Stimulated activated CD4-positive, alpha-beta T cell treated with anti-CD3 and anti-CD28 coated beads, Interleukin-2, amount 100 ng/mL, for 4 hours (primary cell): ENCODE results near the gene CTDSPL.

Experiments used
- DNase-seq: peaks from one replicate; pipeline ENCODE4 v3.0.0-alpha.2; 2020; ENCODE audit warnings: low read depth

The CTDSPL gene

DNA sequence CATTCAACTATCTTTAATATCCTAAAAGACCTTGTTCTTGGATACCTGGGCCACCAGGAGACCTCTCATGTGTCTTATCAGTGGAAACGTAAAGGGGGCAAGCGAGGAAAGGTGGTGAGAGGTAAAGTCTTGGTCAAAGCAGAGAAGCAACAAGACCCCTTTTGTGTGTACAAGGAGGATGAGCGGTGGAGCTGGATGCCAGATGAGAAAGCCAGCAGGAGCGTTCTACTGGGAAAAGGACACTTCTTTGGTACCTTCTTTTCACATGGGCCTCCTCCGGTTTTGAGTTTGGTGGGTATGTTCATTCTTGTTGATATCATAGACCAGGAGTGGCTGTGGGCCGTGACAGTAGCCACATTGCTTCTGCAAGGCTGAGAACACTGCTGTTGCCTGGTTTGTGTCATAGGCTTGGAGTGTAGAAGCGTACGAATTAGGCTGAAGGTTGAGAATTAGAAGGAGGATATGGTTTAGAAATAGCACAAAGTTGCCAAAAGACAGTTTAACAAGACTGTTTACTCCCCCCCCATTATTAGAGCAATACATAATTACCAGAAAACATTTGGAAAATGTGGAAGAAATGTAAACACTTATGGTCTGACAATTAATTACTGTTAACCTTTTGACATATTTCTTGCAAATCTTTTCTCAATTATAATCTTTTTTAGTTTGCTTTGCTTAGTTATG is 82.1 kb downstream of the CTDSPL start:
- DNase-seq, result no peak

DNA sequence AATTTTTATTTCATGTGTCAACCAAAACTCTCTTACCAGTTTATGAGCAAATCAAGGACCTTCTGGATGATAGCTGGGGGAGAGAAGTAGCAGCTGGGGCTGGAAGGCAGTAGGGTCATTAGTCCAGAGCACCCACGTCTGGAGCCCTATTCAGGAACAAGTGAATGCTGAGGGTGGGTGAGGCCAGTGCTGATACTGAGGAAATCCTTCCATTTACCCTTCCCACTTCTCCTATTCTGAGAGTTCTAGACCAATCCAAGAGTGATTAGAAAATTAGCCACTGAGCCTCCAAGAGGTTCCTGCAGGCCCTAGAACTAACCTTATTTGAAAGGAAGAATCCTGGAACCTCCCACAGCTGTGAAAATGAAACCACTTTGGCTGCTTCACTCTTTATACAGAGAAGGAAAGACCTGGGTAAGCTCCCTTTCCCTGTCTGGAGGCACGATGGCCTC is 82.7 kb downstream of the CTDSPL start:
- no peak for DNase-seq

DNA sequence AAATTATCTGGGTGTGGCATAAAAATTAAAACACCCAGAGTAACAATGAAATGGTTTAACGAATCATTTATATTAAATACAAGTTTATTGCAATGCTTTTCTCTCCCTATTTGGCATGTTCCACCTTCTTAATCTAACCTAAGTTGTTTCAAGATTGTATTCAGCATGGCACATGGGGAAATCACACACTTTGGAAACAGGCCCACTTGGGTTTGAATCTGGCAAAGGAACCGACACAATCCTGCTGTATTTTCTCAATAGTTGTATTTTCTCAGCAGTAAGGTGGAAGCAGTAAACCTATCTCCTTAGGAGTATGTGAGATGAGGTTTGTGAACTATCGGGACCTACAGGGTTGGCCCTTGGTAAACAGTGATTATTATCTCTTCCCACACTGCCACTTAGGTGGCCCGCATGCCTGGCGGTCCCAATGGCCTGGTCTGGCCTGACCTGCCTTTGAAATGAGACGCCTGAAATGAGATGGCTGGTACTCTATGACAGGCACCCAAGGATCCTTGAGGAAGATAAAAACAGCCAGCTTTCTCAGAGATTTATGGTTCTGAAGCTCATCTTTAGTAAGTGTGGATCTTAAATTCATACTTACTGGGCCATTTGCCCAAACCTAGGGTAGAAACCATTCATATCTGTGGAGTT is 83.6 kb downstream of the CTDSPL start:
- DNase-seq, result no peak

DNA sequence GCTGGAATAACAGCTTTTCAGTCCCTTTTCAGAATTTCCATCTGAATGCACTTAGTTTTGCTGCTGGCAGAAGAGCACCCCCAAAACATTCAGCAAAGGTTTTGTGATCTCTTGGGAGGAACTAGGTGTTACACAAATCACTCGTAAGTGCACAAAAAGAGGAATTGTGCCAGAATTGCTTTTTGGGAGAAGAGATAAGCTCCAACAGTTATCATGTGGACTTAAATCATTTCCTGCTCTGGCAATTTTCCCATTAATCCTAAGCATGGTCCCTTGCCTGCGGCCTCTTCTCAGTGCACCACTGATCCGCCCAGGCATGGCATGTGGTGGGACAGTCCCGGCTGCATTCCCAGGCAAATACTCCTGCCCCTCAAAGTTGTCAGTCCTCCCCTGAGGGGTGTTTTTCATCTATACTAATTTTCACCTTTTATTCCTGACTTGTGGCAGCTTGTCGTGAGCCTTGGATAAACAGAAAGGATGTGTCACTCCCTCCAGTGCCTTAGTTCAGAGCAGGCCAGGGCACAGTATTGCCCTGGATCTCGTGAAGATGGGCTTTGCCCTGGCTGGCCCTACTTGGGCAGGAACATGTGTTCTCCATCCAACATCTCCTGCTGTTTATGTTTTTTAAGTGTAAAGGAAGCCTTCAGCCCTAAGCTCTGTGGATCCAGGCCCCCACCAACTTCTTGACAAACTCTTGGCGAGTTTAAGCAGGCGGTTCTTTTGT is 84.3 kb downstream of the CTDSPL start:
- DNase-seq, result no peak

DNA sequence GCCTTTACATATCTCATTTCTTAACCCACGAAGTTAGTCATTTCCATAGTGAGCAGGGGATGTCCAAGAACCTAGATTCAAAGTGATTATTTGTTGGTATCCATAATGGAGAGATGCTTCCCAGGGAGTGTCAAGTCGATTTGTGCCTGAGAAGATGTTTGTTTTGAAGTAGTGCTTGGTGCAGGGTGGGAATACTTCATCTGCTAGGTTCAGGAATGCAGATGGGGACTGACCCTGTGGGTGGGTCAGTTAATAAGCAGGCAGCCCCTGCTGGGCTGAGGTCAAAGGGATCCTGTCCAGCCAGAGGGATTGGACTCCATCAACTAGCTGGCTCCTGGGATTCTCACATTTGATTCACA is 84.8 kb downstream of the CTDSPL start:
- no peak for DNase-seq

DNA sequence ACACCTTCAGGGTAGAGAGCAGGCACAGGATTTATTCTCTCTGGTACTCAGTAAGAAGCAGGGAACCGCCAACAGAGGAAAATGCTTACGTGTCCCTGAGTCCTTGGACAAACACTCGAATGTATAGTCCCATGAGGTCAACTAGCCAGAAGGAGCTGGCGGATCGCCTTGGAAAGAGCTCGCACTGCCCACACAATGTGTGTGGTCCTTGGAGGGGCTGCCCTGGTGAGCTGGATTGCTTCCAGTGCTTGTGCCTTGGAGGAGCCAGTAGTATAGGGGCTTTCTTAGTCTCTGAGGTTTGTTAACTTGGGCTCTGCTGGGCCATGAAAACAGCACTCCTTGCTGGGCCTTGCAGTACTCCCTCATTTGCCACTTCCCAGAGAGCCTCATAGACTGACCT is 88.2 kb downstream of the CTDSPL start:
- DNase-seq, result no peak

DNA sequence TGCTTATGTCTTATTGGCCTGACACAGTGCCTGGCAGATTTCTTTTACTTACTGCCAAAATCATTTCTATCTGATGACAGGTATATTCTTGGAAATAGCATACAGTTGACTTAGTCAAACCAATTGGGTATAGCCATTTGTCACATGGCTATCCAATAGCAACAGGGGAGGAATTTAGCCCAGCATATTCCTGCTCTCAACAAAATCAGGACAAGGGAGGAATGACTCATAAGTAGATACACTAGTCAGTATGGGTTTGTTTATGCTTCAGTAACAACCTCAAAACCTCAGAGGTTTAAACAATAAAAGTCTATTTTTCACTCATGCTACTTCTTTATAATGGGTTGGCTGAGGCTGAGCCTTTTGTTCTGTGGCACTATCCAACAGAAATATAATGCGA is 90.9 kb downstream of the CTDSPL start:
- DNase-seq, result no peak

DNA sequence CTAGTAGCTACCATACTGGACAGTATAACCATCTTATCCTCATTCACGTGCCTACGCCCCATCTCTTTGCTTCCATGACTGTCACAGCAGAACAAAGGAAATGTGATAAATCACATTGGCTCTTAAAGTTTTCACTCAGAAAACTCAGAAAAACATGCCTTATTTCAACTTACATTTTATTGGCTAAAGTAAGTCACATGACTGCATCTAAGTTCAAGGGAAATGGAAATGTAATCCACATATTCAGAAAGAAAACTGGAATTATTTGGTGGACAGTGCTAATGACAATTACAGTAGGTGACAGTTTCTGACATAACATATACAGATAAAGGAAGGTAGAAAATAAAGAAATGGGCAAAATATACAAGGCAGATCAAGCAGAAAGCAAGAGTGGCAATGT is 91.5 kb downstream of the CTDSPL start:
- DNase-seq, result no peak

DNA sequence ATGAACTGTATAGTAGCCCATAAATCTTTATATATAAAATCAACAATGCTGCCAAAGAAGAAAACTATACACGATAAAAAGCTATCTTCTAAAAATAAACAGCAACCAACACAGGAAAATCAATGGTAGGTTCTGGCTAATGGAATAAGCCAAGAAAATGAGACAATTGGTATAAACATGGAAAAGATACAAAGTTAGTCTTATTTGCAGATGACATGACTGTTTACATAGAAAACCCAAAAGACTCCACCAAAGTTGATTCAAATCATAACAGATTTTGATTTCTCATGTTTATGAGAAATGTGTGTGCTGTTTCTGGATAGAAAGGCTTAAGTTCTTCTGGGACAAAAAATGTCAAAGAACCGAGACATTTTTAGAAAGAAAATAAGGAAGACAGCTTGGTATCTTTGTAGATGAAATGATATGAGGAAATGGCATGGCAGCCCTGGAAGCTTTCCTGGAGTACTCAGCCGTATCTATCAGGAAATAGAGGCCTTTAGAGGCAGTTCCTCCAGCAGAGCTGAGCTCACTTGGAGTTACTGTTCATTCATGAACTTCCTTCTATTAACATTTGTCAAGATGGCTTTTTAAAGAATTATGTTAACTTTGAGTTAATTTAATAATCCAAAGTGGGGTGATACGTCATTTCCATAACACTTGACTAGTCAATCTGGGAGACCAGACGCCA is 92.2 kb downstream of the CTDSPL start:
- no peak for DNase-seq

DNA sequence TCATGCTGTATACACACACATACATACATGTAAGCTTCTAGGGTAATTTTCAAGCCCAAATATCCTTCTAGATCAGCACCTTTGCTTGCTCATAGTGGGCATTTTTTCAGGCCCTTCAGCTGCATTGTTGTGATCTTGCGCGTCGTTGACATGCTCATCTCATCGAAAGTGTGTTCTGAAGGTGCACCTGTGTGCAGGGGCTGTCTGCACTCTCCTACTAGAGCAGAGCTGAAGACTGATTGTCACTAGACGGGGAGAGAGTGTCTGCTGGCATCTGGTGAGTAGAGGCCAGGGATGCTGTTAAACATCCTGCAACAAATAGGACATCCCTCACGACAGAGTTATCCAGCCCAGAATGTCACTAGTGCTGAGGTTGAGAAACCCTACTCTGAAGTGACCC is 93.2 kb downstream of the CTDSPL start:
- DNase-seq, result no peak

DNA sequence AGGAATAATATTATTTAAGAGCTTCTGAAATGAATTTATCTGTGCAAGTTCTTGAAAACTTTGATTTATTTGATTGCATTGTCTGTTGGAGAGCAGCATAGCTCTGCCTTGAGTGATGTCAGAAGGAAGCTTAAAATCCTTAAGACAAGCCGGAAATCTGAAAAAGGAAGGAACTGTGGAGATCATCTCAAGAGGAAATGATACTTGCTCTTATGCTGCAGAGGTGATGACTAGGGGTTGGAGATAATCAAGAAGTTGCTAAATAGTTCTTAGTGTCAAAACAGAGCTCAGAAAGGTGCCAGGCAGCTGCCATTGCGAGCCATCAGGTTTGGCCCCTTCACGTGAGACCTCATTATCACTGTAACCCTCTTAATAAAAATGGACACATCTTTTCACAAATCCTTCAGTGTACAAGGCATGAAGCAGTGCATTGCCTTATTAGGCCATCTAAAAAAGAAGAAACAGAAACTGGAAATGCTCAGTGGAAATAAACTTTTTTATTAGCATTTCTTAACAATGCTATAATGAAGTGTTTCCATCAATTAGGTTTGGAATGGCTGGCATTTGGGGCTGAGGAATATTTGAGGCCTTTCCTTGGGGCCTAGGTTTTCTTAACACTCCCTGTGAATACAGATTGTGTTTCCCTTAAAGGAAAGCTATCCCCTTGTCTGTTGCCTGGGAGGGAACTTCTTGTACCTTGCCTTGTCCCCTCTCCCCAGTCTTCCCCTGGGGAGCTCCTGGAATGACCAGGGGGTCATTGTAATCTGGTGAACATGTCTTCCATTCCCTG is 94.4 kb downstream of the CTDSPL start:
- DNase-seq, result no peak

DNA sequence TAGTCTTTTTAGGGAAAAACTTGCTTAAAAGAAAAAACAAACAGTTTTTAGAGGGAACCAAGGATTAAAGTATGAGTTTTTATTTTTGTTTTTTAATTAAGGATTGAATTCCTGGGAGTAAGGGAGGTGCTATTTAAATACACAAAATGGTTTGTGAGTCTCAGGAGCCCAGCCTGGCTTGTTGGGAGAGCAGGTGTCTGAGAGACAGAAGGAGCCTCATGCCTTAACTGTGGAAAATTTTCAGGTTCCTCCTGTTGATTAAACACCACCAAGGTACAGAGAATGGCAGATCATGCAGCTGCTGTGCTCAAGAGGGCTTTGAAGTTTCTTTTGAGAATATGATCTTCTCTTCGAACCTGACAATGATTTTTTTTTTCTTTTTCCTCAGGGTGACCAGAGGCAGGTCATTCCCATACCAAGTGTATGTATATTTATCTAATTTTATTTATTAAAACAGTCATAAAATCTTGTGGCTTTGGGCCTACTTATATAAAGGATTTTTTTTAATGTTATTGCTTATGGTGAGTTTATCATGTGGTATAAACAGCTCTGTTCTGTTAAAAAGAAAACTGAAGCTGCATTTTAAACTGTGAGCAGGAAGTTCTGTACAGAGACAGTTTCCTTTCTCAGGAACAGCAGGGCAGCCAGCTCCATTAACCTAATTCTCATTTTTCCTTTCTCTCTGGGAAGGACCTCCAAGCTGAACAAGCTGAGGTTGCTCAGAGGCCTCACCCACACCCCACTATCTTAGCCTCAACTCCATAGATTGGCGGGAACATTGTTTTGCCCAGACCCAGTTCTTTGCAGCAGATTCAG is 95.3 kb downstream of the CTDSPL start:
- DNase-seq, result no peak

DNA sequence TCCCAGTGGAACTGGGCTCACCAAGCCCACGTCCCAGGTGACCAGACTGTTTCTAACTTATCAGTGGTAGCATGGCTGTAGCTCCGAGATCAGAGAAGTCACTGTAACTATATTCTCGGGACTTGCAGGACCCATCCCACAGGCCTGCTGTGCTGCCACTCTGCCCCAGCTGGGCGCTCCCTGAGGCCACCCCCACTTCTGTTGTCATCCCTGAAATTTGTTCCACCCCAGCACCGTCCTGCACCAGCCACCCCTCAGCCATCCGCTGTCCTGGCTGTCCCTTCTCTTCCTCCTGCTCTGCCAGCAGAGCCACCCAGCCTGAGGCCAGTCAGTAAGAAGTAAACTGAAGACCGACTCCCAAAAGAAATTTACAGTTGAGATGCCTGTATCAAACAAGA is 95.9 kb downstream of the CTDSPL start:
- no peak for DNase-seq

DNA sequence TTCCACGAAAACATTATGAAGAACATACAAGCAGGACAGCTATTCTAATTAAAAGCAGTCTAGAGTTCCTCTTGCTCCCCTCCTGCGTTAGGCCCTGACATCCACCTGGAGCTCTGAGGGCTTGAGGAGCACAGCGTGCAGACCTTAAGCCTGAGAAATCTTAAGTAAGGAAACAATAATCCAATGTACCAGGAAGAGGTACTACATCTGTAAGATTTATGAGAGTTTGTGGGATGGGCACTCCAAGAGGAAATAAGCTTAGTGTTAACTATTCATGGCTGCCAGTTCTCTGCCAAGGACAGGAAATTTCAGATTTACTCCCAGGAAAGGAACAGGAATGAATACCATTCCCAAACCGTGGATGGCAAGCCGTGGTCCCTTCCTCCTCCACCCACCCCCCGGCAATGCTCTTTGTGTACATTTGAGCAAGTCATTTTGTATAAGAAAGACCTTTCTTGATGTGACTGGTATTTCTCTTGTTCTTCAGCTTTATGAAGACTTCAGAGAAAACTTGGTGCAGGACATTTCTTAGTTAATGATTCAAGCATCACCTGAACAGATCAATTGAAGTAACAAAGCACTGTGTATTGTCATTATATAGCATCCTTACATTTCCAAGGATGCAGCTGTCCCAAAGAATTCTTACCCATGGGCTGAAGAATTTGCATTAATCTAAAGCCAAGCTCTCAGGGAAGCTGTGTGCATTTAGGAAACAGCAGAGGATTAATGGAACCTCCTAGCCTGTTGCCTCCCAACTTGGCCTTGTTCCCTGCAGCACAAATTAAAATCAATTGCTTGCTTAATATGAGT is 100.1 kb downstream of the CTDSPL start:
- DNase-seq, result no peak

DNA sequence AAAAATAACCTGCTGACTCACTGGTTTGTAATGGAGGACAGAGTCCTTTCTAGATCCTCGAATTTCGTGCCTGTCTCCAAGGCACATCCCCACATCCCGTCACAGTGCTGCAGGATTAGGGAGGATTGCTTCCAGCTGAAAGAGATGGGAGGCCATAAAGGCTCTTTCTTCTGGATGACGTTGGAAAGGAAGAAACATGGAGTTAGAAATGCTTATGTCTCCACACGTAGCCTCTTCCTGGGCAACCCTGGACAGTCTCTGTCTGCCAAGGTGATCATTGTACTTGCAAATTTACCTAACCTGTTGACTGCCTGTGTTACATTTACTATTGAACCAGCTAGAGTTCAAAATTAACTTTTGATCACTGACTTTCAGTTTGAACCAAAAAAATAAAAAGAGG is 101.3 kb downstream of the CTDSPL start:
- DNase-seq, result no peak

DNA sequence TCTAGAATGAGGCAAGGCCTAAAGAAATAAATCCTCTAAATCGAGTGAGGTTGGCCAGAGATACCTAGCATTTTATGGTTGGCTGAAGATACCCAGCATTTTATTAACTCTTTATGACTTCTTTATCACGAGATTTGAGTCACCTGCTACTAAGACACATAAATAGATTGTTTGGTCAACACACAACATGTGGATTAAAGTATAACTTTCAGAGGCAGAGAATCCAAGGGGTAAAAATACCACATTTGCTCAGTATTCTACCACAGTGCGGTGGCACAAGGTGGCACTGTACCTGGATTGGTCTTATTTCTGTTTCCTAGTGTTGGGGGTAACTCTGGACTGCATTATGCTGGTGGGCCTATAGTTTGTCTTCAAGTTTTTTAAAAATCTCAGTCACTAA is 102.0 kb downstream of the CTDSPL start:
- DNase-seq, result no peak

DNA sequence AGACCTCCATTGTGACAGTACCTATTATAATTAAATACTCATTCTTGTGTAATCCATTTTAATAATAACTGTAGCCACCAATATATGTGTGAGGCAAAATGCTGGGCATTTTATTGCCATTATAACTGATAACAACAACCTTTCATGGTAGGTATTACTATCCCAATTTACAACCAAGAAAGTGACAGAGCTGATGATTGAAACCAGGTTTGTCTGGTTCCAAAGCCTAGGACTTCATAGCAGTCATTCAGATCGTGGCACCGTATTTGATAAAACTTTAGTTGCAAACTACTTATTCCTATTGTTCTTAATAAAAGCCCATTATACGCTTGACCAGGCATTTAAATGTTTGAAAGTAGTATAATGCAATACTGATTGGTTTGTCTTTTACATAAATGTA is 102.5 kb downstream of the CTDSPL start:
- DNase-seq, result no peak

DNA sequence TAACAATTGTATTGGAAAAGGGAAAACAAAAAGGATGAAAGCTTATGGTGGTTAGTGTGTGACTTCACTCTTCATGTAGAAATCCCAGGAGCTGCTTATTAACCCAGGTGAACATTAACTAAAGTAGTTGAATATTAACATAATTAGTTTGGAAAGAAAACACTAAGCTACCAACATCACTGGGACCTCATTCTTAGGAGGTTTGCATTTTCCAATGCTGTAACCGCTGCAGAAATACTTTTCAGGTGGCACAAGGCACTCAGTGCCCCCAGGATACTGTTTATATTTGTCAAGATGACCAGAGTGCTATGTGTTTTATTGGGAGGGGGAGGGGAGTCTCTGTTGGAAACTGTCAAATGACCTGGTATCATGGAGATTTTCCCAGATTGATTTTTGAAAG is 103.0 kb downstream of the CTDSPL start:
- DNase-seq, result no peak

DNA sequence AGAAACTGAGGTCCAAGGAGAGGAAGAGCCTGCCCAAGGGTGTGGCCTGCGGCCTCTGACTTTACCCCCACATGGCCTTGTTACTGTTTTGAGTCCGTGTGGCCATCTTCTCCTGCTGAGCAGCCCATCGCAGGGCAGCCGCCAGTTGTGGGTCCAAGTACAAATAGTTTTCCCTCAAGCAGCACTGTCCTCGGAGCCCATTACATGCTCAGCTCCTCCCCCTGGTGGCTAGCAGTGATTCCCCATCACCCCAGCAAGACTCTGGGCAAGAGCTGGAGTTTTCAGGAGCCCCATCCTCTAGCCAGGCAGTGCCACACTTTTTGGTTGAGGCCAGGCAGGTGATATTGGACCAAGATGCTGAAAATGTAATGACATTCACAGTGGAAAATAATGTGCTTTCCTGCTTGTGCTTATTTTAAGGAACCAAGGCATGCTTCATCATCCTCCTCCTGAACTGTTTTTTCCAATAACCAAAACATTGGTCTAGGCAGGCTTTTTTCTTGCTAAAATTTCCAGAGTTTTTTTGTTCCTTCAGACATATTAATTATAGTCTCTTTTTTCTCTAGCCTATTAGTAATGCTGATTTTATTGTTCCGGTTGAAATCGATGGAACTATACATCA is 105.7 kb downstream of the CTDSPL start:
- DNase-seq, result peak; percentile 40

DNA sequence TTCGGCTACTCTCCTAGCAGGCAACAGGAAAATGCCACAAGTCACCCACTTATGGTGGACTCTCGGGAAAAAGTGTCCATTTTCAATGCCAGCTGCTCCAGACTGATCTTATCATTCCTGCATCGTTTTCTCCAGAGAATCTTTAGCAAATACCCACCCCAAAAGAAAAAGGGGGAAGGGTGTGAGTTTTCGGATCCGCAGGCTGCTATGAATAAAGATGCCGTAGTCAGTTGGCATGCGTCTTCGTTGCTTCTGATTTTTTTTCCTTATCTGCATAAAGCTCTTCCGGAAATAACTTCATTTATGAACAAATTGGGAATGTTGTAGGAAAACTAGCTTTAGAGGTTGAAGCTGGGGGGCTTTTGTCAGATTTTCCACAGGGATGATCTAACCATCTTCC is 106.5 kb downstream of the CTDSPL start:
- no peak for DNase-seq
